ENCODE results near the gene KRTAP5-2.
"Not testable (repeated sequence)": the region's sequence is repeated elsewhere in the genome, so short reads cannot be mapped to it uniquely, and the experiment has no call there.

Gene KRTAP5-2

GRCh38 chr11:1607156-1607845 is 9.2 kb upstream of the KRTAP5-2 start:
- not testable (repeated sequence) for H3K4me1 Mint-ChIP-seq (ENCODE audit: low read depth); DNase-seq; H3K9me3 Mint-ChIP-seq; H3K27ac Mint-ChIP-seq; H3K36me3 Mint-ChIP-seq (ENCODE audit: low read depth); H3K4me3 Mint-ChIP-seq
- H3K27me3 Mint-ChIP-seq: peaks cover 31% of the 10 kb centered on the region

GRCh38 chr11:1605923-1606322 is 7.8 kb upstream of the KRTAP5-2 start:
- H3K4me1 Mint-ChIP-seq (ENCODE audit: low read depth); DNase-seq; H3K4me3 Mint-ChIP-seq; H3K27ac Mint-ChIP-seq; H3K36me3 Mint-ChIP-seq (ENCODE audit: low read depth); H3K9me3 Mint-ChIP-seq: not testable (repeated sequence)
- peaks cover 37% of the 10 kb centered on the region for H3K27me3 Mint-ChIP-seq

- Mint-ChIP-seq H3K9me3 (no peaks in the 10 kb centered on the region), H3K36me3 (ENCODE audit: low read depth) (no peaks in the 10 kb centered on the region), H3K27me3 (peaks cover 37% of the 10 kb centered on the region), H3K4me1 (ENCODE audit: low read depth) (peaks cover 8% of the 10 kb centered on the region), H3K27ac (no peak overlapping the region), H3K4me3 (no peak overlapping the region)
- DNase-seq: no peak
Observed at GRCh38 chr11:1604711-1605110, 6.6 kb upstream of the KRTAP5-2 start.

- Mint-ChIP-seq H3K4me3 (no peak overlapping the region), H3K27me3 (peaks cover 42% of the 10 kb centered on the region), H3K4me1 (ENCODE audit: low read depth) (peaks cover 8% of the 10 kb centered on the region), H3K27ac (no peak overlapping the region), H3K36me3 (ENCODE audit: low read depth) (no peaks in the 10 kb centered on the region), H3K9me3 (no peaks in the 10 kb centered on the region)
- no peak for DNase-seq
Observed at GRCh38 chr11:1604181-1604580, 6.1 kb upstream of the KRTAP5-2 start.

- Mint-ChIP-seq H3K4me3 (no peak overlapping the region), H3K27me3 (peaks cover 48% of the 10 kb centered on the region), H3K27ac (no peak overlapping the region), H3K4me1 (ENCODE audit: low read depth) (peaks cover 8% of the 10 kb centered on the region), H3K36me3 (ENCODE audit: low read depth) (no peaks in the 10 kb centered on the region), H3K9me3 (no peaks in the 10 kb centered on the region)
- no peak for DNase-seq
Observed at GRCh38 chr11:1603629-1604028, 5.5 kb upstream of the KRTAP5-2 start.

GRCh38 chr11:1601663-1602062 is 3.6 kb upstream of the KRTAP5-2 start:
- H3K9me3 Mint-ChIP-seq; DNase-seq; H3K36me3 Mint-ChIP-seq (ENCODE audit: low read depth); H3K27ac Mint-ChIP-seq; H3K4me3 Mint-ChIP-seq; H3K4me1 Mint-ChIP-seq (ENCODE audit: low read depth): not testable (repeated sequence)
- peaks cover 53% of the 10 kb centered on the region for H3K27me3 Mint-ChIP-seq

GRCh38 chr11:1600626-1601025 is 2.5 kb upstream of the KRTAP5-2 start:
- no peaks in the 10 kb centered on the region for H3K9me3 Mint-ChIP-seq
- no peak overlapping the region for H3K27ac Mint-ChIP-seq
- peaks cover 4% of the 10 kb centered on the region for H3K4me1 Mint-ChIP-seq (ENCODE audit: low read depth)
- no peak overlapping the region for H3K4me3 Mint-ChIP-seq
- DNase-seq: no peak
- H3K36me3 Mint-ChIP-seq (ENCODE audit: low read depth): no peaks in the 10 kb centered on the region
- peaks cover 57% of the 10 kb centered on the region for H3K27me3 Mint-ChIP-seq

GRCh38 chr11:1598816-1599215 is 722 bp upstream of the KRTAP5-2 start:
- Mint-ChIP-seq H3K27me3 (peaks cover 61% of the 10 kb centered on the region), H3K4me3 (no peak overlapping the region), H3K4me1 (ENCODE audit: low read depth) (peaks cover 6% of the 10 kb centered on the region), H3K27ac (no peak overlapping the region), H3K36me3 (ENCODE audit: low read depth) (no peaks in the 10 kb centered on the region), H3K9me3 (no peaks in the 10 kb centered on the region)
- DNase-seq: no peak

- peaks cover 58% of the 10 kb centered on the region for H3K27me3 Mint-ChIP-seq
- H3K27ac Mint-ChIP-seq; H3K9me3 Mint-ChIP-seq; H3K4me1 Mint-ChIP-seq (ENCODE audit: low read depth); H3K36me3 Mint-ChIP-seq (ENCODE audit: low read depth); H3K4me3 Mint-ChIP-seq; DNase-seq: not testable (repeated sequence)
Observed at GRCh38 chr11:1598406-1598805, 312 bp upstream of the KRTAP5-2 start.

GRCh38 chr11:1597331-1597993 is 632 bp downstream of the KRTAP5-2 start:
- no peak for DNase-seq
- Mint-ChIP-seq H3K4me1 (ENCODE audit: low read depth) (peaks cover 6% of the 10 kb centered on the region), H3K9me3 (no peaks in the 10 kb centered on the region), H3K4me3 (no peak overlapping the region), H3K27me3 (peaks cover 53% of the 10 kb centered on the region), H3K27ac (no peak overlapping the region), H3K36me3 (ENCODE audit: low read depth) (no peaks in the 10 kb centered on the region)

GRCh38 chr11:1596576-1597121 is 1.4 kb downstream of the KRTAP5-2 start:
- peaks cover 48% of the 10 kb centered on the region for H3K27me3 Mint-ChIP-seq
- not testable (repeated sequence) for H3K4me3 Mint-ChIP-seq; H3K4me1 Mint-ChIP-seq (ENCODE audit: low read depth); H3K9me3 Mint-ChIP-seq; H3K36me3 Mint-ChIP-seq (ENCODE audit: low read depth); DNase-seq; H3K27ac Mint-ChIP-seq

GRCh38 chr11:1595994-1596575 is 2.0 kb downstream of the KRTAP5-2 start:
- peaks cover 47% of the 10 kb centered on the region for H3K27me3 Mint-ChIP-seq
- H3K9me3 Mint-ChIP-seq; DNase-seq; H3K27ac Mint-ChIP-seq; H3K36me3 Mint-ChIP-seq (ENCODE audit: low read depth); H3K4me3 Mint-ChIP-seq; H3K4me1 Mint-ChIP-seq (ENCODE audit: low read depth): not testable (repeated sequence)

GRCh38 chr11:1592628-1593027 is 5.5 kb downstream of the KRTAP5-2 start:
- DNase-seq: no peak
- H3K4me3 Mint-ChIP-seq: no peak overlapping the region
- H3K27ac Mint-ChIP-seq: no peak overlapping the region
- H3K36me3 Mint-ChIP-seq (ENCODE audit: low read depth): no peaks in the 10 kb centered on the region
- H3K27me3 Mint-ChIP-seq: peaks cover 24% of the 10 kb centered on the region
- no peaks in the 10 kb centered on the region for H3K9me3 Mint-ChIP-seq
- peaks cover 20% of the 10 kb centered on the region for H3K4me1 Mint-ChIP-seq (ENCODE audit: low read depth)

- Mint-ChIP-seq H3K27ac (no peak overlapping the region), H3K4me1 (ENCODE audit: low read depth) (peaks cover 13% of the 10 kb centered on the region), H3K27me3 (peaks cover 5% of the 10 kb centered on the region), H3K36me3 (ENCODE audit: low read depth) (no peaks in the 10 kb centered on the region), H3K4me3 (no peak overlapping the region), H3K9me3 (no peaks in the 10 kb centered on the region)
- no peak for DNase-seq
Observed at GRCh38 chr11:1589996-1590395, 8.1 kb downstream of the KRTAP5-2 start.

All from activated T-cell treated with anti-CD3 and anti-CD28 coated beads, Interleukin-2, amount 50 U/mL, for 24 hours (primary cell).